ENCODE results near the gene KRR1. TPM values are rescaled to one million over a fixed set of nuclear protein-coding genes. Genes with fewer than 3 reads are reported as not detected.
A peak's percentile ranks its signal among the peaks of the same experiment; 100 is the strongest.
"Not testable (repeated sequence)": the region's sequence is repeated elsewhere in the genome, so short reads cannot be mapped to it uniquely, and the experiment has no call there.

KRR1 gene
- total and polyA plus RNA-seq, 2 donors, result 24.5 to 97.1 TPM

DNA sequence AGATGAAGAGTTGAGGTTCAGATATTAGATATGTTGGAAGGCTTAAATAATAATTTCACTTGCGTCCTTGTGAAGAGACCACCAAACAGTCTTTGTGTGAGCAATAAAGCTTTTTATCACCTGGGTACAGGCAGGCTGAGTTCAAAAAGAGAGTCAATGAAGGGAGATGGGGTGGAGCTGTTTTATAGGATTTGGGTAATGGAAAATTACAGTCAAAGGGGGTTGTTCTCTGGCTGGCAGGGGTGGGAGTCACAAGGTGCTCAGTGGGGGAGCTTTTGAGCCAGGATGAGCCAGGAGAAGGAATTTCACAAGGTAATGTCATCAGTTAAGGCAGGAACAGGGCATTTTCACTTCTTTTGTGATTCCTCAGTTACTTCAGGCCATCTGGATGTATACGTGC, 27.0 kb downstream of the KRR1 start:
- WGBS, result 95% methylated on average over 2 of the region's 2 CpGs
- not testable (repeated sequence) for H3K36me3 ChIP-seq (ENCODE audit: control insufficient read depth in 2 of 2, insufficient read depth in 2 of 2, low read length in 1 of 2); H3K9me3 ChIP-seq (ENCODE audit: control insufficient read depth in 2 of 2, insufficient read depth in 1 of 2, low read length in 1 of 2); H3K27ac ChIP-seq (ENCODE audit: low read depth in 1 of 2, low read length in 1 of 2); DNase-seq (ENCODE audit: low read depth in 6 of 9, low spot score in 9 of 9); H3K27me3 ChIP-seq (ENCODE audit: control insufficient read depth in 2 of 2, insufficient read depth in 1 of 2, low read length in 1 of 2); H3K4me3 ChIP-seq (ENCODE audit: low read length in 2 of 2)
- H3K4me1 ChIP-seq (ENCODE audit: control insufficient read depth in 2 of 2, insufficient read depth in 2 of 2, low read length in 2 of 2), result peaks cover 9 to 12% of the 10 kb centered on the region in 2 donors

DNA sequence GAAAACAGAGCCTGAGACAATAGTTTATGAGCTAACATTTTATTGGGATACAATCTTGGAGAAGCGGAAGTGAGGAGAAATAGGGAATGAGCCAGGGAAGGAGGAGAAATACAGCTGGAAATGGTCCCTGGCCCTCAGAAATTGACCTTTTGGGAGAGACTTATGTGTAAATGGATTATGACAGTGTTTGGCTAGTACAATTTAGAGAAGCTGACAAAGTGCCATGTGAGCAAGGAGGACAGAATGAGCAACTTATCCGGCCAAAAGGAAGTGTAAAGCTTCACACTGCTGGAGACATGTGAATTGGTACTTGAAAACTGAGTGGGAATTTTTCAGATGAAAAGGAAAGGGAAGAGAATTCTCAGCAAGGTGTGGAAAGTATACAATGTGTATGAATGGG, 28.0 kb downstream of the KRR1 start:
- Histone ChIP-seq H3K27ac (ENCODE audit: low read depth in 1 of 2, low read length in 1 of 2) (no peak overlapping the region), H3K9me3 (ENCODE audit: control insufficient read depth in 2 of 2, insufficient read depth in 1 of 2, low read length in 1 of 2) (no peaks in the 10 kb centered on the region), H3K4me3 (ENCODE audit: low read length in 2 of 2) (no peak overlapping the region), H3K27me3 (ENCODE audit: control insufficient read depth in 2 of 2, insufficient read depth in 1 of 2, low read length in 1 of 2) (no peaks in the 10 kb centered on the region), H3K36me3 (ENCODE audit: control insufficient read depth in 2 of 2, insufficient read depth in 2 of 2, low read length in 1 of 2) (peaks cover 0 to 8% of the 10 kb centered on the region in 2 donors), H3K4me1 (ENCODE audit: control insufficient read depth in 2 of 2, insufficient read depth in 2 of 2, low read length in 2 of 2) (peaks cover 10 to 19% of the 10 kb centered on the region in 2 donors)
- 75% methylated on average over 2 of the region's 2 CpGs for WGBS
- no peak for DNase-seq (ENCODE audit: low read depth in 6 of 9, low spot score in 9 of 9)

DNA sequence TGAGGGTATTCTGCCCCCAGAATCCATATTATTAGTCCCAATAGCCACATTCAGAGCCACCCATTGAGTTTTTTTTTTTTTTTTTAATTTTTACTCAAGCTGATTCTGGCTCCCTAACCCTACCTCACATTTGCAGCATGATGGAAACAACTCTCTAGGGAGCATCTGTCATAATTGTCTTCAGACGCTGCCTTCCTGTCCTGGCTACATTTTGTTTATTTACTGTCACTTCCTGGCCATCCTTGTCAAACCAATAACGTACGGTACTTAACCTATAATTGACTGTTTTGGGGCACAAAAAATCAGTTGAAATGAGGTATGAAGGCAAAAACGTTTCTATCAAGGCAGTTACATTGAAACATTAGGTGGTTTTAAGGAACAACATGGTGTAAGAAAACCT, 28.8 kb downstream of the KRR1 start:
- Histone ChIP-seq H3K36me3 (ENCODE audit: control insufficient read depth in 2 of 2, insufficient read depth in 2 of 2, low read length in 1 of 2) (peaks cover 0 to 8% of the 10 kb centered on the region in 2 donors), H3K27me3 (ENCODE audit: control insufficient read depth in 2 of 2, insufficient read depth in 1 of 2, low read length in 1 of 2) (no peaks in the 10 kb centered on the region), H3K4me3 (ENCODE audit: low read length in 2 of 2) (peak overlapping the region in 1 of 2 donors; percentile 7), H3K4me1 (ENCODE audit: control insufficient read depth in 2 of 2, insufficient read depth in 2 of 2, low read length in 2 of 2) (peaks cover 14 to 23% of the 10 kb centered on the region in 2 donors), H3K9me3 (ENCODE audit: control insufficient read depth in 2 of 2, insufficient read depth in 1 of 2, low read length in 1 of 2) (no peaks in the 10 kb centered on the region), H3K27ac (ENCODE audit: low read depth in 1 of 2, low read length in 1 of 2) (no peak overlapping the region)
- DNase-seq (ENCODE audit: low read depth in 6 of 9, low spot score in 9 of 9), result peak in 1 of 9 donors; percentile 42
- 27% methylated on average over 4 of the region's 4 CpGs for WGBS

DNA sequence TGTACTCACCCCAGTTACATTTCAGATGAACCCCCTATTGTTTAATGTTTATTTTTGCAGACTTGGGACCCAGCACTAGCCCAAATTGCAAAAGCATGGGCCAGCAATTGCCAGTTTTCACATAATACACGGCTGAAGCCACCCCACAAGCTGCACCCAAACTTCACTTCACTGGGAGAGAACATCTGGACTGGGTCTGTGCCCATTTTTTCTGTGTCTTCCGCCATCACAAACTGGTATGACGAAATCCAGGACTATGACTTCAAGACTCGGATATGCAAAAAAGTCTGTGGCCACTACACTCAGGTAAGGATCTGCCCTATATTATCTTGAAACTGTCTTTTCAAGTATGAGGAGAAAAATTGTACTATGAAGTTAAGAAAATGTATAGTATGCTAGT, 29.6 kb downstream of the KRR1 start:
- Histone ChIP-seq H3K27me3 (ENCODE audit: control insufficient read depth in 2 of 2, insufficient read depth in 1 of 2, low read length in 1 of 2) (no peaks in the 10 kb centered on the region), H3K4me3 (ENCODE audit: low read length in 2 of 2) (peak overlapping the region; percentile 51 to 55), H3K9me3 (ENCODE audit: control insufficient read depth in 2 of 2, insufficient read depth in 1 of 2, low read length in 1 of 2) (no peaks in the 10 kb centered on the region), H3K36me3 (ENCODE audit: control insufficient read depth in 2 of 2, insufficient read depth in 2 of 2, low read length in 1 of 2) (peaks cover 0 to 8% of the 10 kb centered on the region in 2 donors), H3K27ac (ENCODE audit: low read depth in 1 of 2, low read length in 1 of 2) (peak overlapping the region in 1 of 2 donors; percentile 94), H3K4me1 (ENCODE audit: control insufficient read depth in 2 of 2, insufficient read depth in 2 of 2, low read length in 2 of 2) (peaks cover 14 to 23% of the 10 kb centered on the region in 2 donors)
- DNase-seq (ENCODE audit: low read depth in 6 of 9, low spot score in 9 of 9), result no peak
- WGBS, result 34% methylated on average over 4 of the region's 4 CpGs

DNA sequence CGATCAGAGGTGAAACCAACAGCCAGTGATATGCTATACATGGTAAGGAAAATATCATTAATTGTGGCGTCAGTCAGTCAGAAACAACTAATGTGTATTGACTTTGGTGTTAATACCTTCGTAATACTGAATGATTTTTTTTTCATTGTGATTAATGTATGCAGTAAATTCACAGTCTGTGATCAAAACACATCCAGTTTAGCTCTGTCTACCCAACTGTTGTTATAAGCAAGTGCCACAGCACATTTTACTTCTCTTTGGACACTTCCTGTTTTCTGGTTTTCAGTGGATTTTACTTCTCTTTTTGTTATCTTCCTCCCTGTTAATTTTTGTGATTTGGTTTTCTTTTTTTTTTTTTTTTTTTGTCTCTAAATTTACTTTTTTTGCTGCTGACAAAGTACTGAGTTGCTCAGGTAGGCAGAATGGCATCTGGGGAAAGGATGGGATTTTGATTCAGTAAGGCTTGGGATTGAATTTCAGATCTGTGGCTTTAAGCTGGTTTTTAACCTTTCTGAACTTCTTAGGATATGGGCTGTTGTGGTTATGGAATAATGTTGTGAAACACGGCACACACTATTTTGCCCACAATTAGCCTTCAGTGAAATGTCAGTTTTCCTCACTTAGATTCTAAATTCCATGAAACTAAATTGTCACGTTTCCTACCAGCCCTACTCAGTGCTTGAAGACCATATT, 30.2 kb downstream of the KRR1 start:
- Histone ChIP-seq H3K9me3 (ENCODE audit: control insufficient read depth in 2 of 2, insufficient read depth in 1 of 2, low read length in 1 of 2) (no peaks in the 10 kb centered on the region), H3K4me1 (ENCODE audit: control insufficient read depth in 2 of 2, insufficient read depth in 2 of 2, low read length in 2 of 2) (peaks cover 14 to 23% of the 10 kb centered on the region in 2 donors), H3K27me3 (ENCODE audit: control insufficient read depth in 2 of 2, insufficient read depth in 1 of 2, low read length in 1 of 2) (no peaks in the 10 kb centered on the region), H3K27ac (ENCODE audit: low read depth in 1 of 2, low read length in 1 of 2) (peak overlapping the region; percentile 72 to 94), H3K4me3 (ENCODE audit: low read length in 2 of 2) (peak overlapping the region; percentile 51 to 55), H3K36me3 (ENCODE audit: control insufficient read depth in 2 of 2, insufficient read depth in 2 of 2, low read length in 1 of 2) (peaks cover 0 to 8% of the 10 kb centered on the region in 2 donors)
- peak in 1 of 9 donors; percentile 27 for DNase-seq (ENCODE audit: low read depth in 6 of 9, low spot score in 9 of 9)
- 4% methylated on average over 5 of the region's 5 CpGs for WGBS

DNA sequence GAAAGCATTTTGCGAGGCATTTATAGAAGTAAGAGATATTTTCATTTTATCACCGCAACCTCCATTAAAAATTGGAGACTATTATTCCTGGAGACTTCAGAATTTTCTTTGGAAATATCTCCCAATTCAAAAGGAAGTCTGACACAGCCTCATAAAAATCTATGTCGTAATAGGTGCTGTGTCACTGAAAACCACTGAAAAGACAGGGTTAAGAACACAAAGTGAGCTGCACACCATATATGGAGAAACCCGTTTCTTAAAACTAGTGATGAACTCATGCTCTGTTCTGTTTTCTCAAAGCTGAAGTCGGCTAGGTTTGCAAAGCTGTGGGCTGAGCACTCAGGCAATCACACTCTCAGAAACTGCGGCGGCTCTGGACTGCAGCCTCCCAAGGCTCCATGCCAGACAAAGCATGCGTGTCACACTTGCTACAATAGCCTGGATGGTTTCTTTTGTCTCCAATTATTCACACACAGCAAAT, 30.9 kb downstream of the KRR1 start, which contains the start of gene GLIPR1:
Gene GLIPR1, plus strand, starts transcription at position 287 of the 481 bp plus-strand sequence. Its CDS starts 126 bp downstream, at position 413.
- 12% methylated on average over 8 of the region's 8 CpGs for WGBS
- H3K27me3 ChIP-seq (ENCODE audit: control insufficient read depth in 2 of 2, insufficient read depth in 1 of 2, low read length in 1 of 2), result no peaks in the 10 kb centered on the region
- peaks cover 14 to 23% of the 10 kb centered on the region in 2 donors for H3K4me1 ChIP-seq (ENCODE audit: control insufficient read depth in 2 of 2, insufficient read depth in 2 of 2, low read length in 2 of 2)
- H3K4me3 ChIP-seq (ENCODE audit: low read length in 2 of 2), result peak within 1 kb of the TSS; percentile 51 to 55
- H3K36me3 ChIP-seq (ENCODE audit: control insufficient read depth in 2 of 2, insufficient read depth in 2 of 2, low read length in 1 of 2), result peaks cover 0 to 5% of the 10 kb centered on the region in 2 donors
- peak within 1 kb of the TSS; percentile 72 to 94 for H3K27ac ChIP-seq (ENCODE audit: low read depth in 1 of 2, low read length in 1 of 2)
- peak in 8 of 9 donors; percentile 48 to 91 (median 72) for DNase-seq (ENCODE audit: low read depth in 6 of 9, low spot score in 9 of 9)
- no peaks in the 10 kb centered on the region for H3K9me3 ChIP-seq (ENCODE audit: control insufficient read depth in 2 of 2, insufficient read depth in 1 of 2, low read length in 1 of 2)

DNA sequence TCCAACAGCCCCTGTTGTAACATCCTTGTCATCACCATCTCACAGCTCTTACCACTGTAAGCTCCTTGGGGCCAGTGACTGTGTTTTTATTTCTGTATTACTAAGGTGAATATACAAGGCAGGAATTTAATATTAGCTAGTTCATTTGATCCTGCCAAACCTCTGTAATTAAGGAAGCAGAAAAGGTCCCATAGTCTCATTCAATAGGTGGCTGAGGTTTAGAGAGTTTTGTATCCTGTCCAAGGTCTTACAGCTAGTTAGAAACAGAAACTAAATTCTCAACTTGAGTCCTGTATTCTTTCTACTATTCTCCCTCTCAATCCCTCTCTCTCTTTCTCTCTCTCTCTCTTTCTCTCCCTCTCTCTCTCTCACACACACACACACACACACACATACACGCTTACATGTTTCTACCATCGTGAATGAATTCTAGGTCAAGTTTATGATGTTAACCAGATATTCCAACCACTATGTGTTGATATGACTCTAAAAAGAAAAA, 31.4 kb downstream of the KRR1 start:
- 10% methylated on average over 2 of the region's 2 CpGs for WGBS

DNA sequence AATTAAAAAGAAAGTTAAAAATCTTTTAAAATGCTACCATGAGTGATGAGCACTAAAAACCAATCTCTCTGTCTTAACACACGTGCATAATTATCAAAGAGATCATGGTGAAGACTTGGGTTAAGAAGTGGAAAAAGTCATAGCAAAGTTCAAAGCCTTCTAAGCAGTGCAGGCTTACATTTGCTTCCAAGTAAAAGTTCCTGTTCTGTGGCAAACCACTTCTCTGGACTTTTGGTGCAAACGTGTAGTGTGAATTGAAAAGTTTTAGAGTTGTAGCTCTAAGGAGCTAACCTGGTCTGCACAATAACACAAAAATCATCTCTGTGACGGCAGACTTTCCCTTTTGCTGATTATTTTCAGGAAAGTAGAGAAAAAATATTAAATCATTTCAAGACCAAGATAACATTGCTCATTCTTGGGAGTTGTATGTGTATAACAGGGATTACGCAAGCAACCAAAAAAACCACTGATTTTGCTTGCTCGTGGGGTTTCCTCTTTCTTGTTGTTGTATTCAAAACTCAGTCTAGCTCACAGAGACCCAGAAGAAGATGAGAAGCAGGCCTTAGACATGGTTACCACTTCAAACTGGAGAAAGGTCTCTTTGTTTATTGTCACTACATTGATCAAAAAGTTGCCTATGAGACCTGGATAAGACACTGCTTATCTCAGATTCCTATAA, 33.2 kb downstream of the KRR1 start:
- peak overlapping the region; percentile 50 to 74 for H3K27ac ChIP-seq (ENCODE audit: low read depth in 1 of 2, low read length in 1 of 2)
- no peaks in the 10 kb centered on the region for H3K36me3 ChIP-seq (ENCODE audit: control insufficient read depth in 2 of 2, insufficient read depth in 2 of 2, low read length in 1 of 2)
- WGBS, result 9% methylated on average over 5 of the region's 5 CpGs
- DNase-seq (ENCODE audit: low read depth in 6 of 9, low spot score in 9 of 9), result peak in 6 of 9 donors; percentile 37 to 81 (median 48)
- H3K4me3 ChIP-seq (ENCODE audit: low read length in 2 of 2), result no peak overlapping the region
- no peaks in the 10 kb centered on the region for H3K27me3 ChIP-seq (ENCODE audit: control insufficient read depth in 2 of 2, insufficient read depth in 1 of 2, low read length in 1 of 2)
- peaks cover 14 to 23% of the 10 kb centered on the region in 2 donors for H3K4me1 ChIP-seq (ENCODE audit: control insufficient read depth in 2 of 2, insufficient read depth in 2 of 2, low read length in 2 of 2)
- no peaks in the 10 kb centered on the region for H3K9me3 ChIP-seq (ENCODE audit: control insufficient read depth in 2 of 2, insufficient read depth in 1 of 2, low read length in 1 of 2)

More for the DNA sequence above, 31.4 kb downstream of the KRR1 start:
- H3K36me3 ChIP-seq (ENCODE audit: control insufficient read depth in 2 of 2, insufficient read depth in 2 of 2, low read length in 1 of 2), result peaks cover 0 to 5% of the 10 kb centered on the region in 2 donors
- H3K9me3 ChIP-seq (ENCODE audit: control insufficient read depth in 2 of 2, insufficient read depth in 1 of 2, low read length in 1 of 2), result no peaks in the 10 kb centered on the region
- peak overlapping the region; percentile 51 to 55 for H3K4me3 ChIP-seq (ENCODE audit: low read length in 2 of 2)
- H3K27ac ChIP-seq (ENCODE audit: low read depth in 1 of 2, low read length in 1 of 2), result peak overlapping the region in 1 of 2 donors; percentile 94
- peak in 1 of 9 donors; percentile 45 for DNase-seq (ENCODE audit: low read depth in 6 of 9, low spot score in 9 of 9)
- peaks cover 14 to 23% of the 10 kb centered on the region in 2 donors for H3K4me1 ChIP-seq (ENCODE audit: control insufficient read depth in 2 of 2, insufficient read depth in 2 of 2, low read length in 2 of 2)
- no peaks in the 10 kb centered on the region for H3K27me3 ChIP-seq (ENCODE audit: control insufficient read depth in 2 of 2, insufficient read depth in 1 of 2, low read length in 1 of 2)

DNA sequence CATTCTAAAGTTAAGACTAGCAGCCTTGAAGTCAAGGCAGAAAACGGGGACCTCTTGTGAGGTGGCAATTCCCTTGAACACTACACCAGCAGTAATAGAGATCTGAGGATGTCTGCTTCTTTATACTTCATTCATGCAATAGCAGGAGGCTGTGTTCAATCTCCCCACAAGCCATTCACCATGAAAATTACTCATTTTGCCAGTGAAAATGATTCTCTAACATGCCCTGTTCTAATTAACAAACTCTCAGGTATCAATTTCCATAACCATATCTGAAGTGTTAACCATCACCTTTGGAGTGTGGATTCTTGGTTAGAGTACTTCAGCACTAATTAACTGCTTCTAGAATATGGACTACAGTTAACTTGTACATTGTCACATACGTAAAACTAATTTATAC, 34.3 kb downstream of the KRR1 start:
- no peaks in the 10 kb centered on the region for H3K27me3 ChIP-seq (ENCODE audit: control insufficient read depth in 2 of 2, insufficient read depth in 1 of 2, low read length in 1 of 2)
- WGBS, result 91% methylated on average over 2 of the region's 2 CpGs
- peaks cover 10 to 20% of the 10 kb centered on the region in 2 donors for H3K4me1 ChIP-seq (ENCODE audit: control insufficient read depth in 2 of 2, insufficient read depth in 2 of 2, low read length in 2 of 2)
- no peaks in the 10 kb centered on the region for H3K36me3 ChIP-seq (ENCODE audit: control insufficient read depth in 2 of 2, insufficient read depth in 2 of 2, low read length in 1 of 2)
- no peaks in the 10 kb centered on the region for H3K9me3 ChIP-seq (ENCODE audit: control insufficient read depth in 2 of 2, insufficient read depth in 1 of 2, low read length in 1 of 2)
- DNase-seq (ENCODE audit: low read depth in 6 of 9, low spot score in 9 of 9), result no peak
- no peak overlapping the region for H3K27ac ChIP-seq (ENCODE audit: low read depth in 1 of 2, low read length in 1 of 2)
- no peak overlapping the region for H3K4me3 ChIP-seq (ENCODE audit: low read length in 2 of 2)

Measured in thymus (tissue), 11 donors.